Suprapubic skin (tissue), 4 donors: ENCODE measurements around the gene DISP3.

Experiments
- CTCF ChIP-seq, 2 donors: fragments of 200-600 bp in 1 of 2; fragments of 450-650 bp in 1 of 2; sonication (generic) in 1 of 2; IDR thresholded peaks; one replicate each; pipeline ENCODE4 v1.5.1; 2016 to 2019; ENCODE audit warnings: antibody characterized with exemption in 2 of 2, mild to moderate bottlenecking in 1 of 2, moderate library complexity in 1 of 2
- EP300 ChIP-seq: sonication (generic); formaldehyde crosslinking; IDR thresholded peaks from one replicate; pipeline ENCODE4 v1.6.1; 2017; ENCODE audit warnings: antibody characterized with exemption
- POLR2A ChIP-seq, 2 donors: fragments of 450-650 bp; IDR thresholded peaks; one replicate each; pipeline ENCODE4 v1.6.1; 2017; ENCODE audit warnings: antibody characterized with exemption in 2 of 2, mild to moderate bottlenecking in 2 of 2, moderate library complexity in 2 of 2
- POLR2AphosphoS5 ChIP-seq, 3 donors: sonication (generic); formaldehyde crosslinking; IDR thresholded peaks; one replicate each; pipeline ENCODE4 v1.6.1; 2017; ENCODE audit warnings: antibody characterized with exemption in 3 of 3

- TF ChIP-seq CTCF (IDR thresholded peaks at IDR 0.05) (no peak), EP300 (no peak), POLR2A (IDR thresholded peaks at IDR 0.05) (no peak), POLR2AphosphoS5 (IDR thresholded peaks at IDR 0.05) (no peak)
Observed at GRCh38 chr1:11432526-11432925, 46.4 kb upstream of the DISP3 start.
